Activated T-cell treated with anti-CD3 and anti-CD28 coated beads, Interleukin-2, amount 50 U/mL, for 48 hours (primary cell): ENCODE results near the gene FAM193B.

Experiments
- DNase-seq, 2 experiments: peaks; one replicate each; pipeline ENCODE4 v3.0.0-alpha.2; 2020

Gene FAM193B

DNA sequence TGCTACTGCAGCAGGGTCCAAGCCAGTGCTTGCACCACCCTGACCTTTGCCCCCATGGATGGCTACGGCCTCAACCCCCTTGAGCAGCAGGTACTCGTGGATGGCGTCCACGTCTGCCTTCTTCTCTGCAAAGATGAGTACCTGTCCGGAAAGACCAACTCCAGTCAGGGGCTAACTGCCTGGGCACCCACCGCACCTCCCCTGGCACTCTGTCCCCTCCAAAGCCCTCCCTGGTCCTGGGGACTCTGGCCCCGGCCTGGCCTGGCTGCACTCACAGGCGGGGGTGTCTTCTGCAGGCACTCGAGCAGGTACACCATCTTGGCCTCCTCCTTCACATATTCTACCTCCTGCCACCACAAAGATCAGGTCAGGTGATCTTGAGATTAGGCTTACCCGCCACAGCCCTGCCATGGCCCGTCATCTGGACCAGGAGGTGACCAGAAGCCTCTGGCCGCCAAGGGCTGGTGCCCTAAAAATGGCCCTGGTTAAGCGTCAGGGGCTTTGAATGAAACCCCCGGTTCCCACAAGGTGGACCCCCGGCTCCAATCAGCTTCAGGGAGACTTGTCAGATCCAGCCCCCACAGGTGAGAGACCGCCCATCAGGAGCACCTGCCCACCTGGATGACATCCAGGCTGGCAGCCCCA lies 41.5 kb downstream of the FAM193B start:
- no peak for DNase-seq

- DNase-seq, result no peak
These were observed 42.3 kb downstream of the FAM193B start for GRCh38 chr5:177511796-177512675.

- no peak for DNase-seq
These were observed 43.2 kb downstream of the FAM193B start for GRCh38 chr5:177511181-177511580.

- DNase-seq, result no peak
These were observed 43.8 kb downstream of the FAM193B start for GRCh38 chr5:177510567-177511053.

GRCh38 chr5:177509991-177510566 lies 44.3 kb downstream of the FAM193B start:
- DNase-seq, result no peak

GRCh38 chr5:177509381-177509951 lies 44.9 kb downstream of the FAM193B start, which contains the start of gene DOK3:
Gene DOK3, minus strand, starts transcription at chr5:177509826. Its CDS starts 286 bp downstream, at chr5:177509540.
- DNase-seq, result no peak

DNA sequence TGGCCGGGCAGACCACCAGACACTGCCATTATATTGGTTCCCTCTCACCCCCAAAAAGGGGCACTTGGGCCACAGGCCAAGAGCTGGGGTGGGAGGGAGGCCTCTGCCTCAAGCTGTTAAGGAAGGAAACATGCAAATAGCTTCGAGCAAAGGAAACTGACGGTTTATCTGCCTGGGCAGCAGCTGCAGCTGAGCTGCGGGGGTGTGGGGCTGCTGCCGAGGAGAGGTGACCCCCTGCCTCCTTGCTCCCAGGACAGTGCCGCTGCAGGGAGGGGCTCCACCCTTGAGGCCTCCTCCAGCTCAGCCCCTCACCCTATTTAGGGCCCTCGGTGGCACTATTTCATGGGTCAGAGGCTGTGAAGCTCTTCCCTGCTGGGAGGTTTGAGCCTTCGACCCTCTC lies 45.5 kb downstream of the FAM193B start:
- DNase-seq, result no peak

DNA sequence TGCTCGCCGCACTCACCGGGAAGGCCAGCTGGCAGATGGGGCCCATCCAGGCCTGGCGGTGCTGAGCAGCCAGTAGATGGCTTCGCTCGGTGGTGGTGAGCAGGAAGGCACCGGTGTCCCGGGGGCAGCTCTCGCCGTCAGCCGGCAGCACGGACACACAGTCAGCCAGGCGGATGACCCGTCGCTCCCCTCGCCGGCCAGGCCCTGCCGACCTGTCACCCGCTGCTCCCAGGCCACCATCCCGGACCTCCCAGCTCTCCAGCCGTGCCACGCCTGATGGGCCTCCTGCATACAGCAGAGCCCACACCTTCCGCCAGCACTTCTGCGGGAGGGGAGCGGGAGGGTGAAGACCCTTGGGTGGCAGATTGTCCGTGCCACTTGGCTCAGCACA lies 46.1 kb downstream of the FAM193B start:
- DNase-seq, result no peak

DNA sequence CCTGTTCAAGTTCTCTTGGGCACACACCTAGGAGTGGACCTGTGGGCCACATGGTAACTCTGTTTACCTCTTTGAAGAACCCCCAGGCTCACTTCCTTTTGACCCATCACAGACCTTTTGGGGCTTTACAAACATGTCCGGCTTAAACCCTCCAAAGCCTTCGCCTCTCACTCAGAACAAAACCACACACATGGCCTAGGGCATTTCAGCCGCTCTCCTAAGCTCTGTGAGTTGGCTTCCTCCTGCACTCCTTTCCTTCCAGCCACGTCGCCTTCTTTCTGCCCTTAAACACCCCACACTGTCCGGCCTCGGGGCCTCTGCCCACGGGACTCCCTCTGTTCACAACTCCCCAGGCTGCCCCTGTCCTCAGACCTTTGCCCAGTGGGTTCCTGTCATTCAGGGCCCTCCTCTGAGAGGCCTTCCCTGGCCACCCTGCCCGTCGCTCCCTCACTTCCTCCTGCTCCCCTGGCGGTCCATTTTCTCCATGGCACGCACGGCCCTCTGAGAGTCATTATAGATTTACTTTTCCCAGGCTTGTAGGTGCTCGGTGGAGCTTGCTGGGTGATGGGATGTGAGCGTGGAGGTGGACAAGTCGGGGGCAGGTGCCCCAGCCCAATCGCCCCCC lies 46.7 kb downstream of the FAM193B start:
- no peak for DNase-seq

GRCh38 chr5:177507165-177507564 lies 47.2 kb downstream of the FAM193B start:
- DNase-seq, result no peak

DNA sequence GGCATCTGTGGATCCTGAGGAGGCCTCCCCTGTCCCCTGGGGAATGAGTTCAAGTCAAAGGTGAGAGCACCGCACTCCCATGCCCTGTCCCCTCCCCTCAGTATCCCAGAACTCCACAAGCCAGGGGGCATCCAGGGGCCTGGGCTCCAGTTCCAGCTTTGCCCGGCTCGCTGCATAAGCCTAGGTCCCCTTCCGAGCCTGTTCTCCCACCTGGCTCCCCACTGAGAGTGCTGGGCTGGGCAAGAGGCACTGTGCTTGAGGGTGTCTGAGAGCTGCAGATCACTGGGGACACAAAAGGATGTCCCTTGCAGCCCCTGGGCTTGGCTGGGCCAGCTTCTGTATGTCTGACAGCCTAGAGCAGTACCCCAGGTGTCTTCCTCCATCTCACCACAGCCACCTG lies 49.3 kb downstream of the FAM193B start:
- DNase-seq, result no peak

GRCh38 chr5:177504086-177505056 lies 50.0 kb downstream of the FAM193B start:
- no peak for DNase-seq

DNA sequence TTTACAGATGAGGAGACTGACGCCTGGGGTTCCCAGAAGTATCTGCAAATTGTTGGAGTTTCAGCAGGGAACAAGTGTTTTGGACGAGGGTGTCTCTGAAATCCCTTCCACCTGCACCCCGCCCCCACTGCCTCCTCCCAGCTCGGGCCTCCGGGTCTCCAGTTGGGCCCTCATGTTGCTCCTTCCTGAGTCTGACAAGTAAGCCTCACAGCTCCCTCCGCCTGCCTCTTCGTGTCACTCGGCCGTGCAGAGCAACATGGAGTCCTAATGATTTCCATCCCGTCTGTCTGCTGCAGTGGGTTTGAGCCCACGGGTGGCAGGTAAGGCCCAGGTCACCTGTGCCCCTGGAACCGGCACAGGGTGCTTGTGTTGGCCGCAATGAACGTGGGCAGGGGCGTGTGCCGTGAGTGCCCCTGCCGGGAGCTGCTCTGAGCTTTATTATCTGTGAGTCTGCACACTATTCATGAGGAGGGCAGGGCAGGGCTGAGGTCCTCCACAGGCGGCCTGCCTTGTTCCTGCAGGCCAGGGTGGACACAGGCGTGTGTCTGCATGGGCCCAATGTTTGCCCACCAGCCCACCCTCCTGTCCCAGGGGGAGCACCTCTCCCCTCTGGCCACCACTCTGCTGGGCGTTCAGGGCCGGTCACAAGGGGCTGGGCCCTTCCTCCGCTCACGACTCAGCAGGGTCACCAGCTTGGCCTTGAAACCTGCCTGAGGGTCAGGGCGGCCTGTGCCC lies 50.8 kb downstream of the FAM193B start:
- no peak for DNase-seq

- DNase-seq, result no peak
These were observed 51.5 kb downstream of the FAM193B start for GRCh38 chr5:177502886-177503285.

- no peak for DNase-seq
These were observed 52.3 kb downstream of the FAM193B start for GRCh38 chr5:177501874-177502678.

- DNase-seq, result peak; percentile 88 to 91
These were observed 53.5 kb downstream of the FAM193B start for GRCh38 chr5:177500685-177501522.

DNA sequence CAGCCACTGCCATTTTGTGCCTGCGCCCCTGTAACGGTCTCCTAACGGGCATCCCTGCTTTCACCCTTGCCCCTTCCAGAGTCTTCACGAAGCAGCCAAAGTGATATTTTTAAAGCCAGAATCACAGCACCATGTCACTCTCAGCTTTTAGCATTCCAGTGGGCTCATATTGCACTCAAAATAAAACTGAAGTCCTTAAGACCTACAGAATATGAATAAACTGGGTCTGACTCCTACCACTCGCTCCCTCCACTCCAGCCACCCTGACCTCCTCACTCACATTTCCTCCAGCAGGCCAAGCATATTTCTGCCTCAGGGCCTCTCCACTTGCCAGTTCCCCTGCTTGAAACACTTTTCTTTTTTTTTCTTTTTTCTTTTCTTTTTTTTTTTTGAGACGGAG lies 54.5 kb downstream of the FAM193B start:
- no peak for DNase-seq

DNA sequence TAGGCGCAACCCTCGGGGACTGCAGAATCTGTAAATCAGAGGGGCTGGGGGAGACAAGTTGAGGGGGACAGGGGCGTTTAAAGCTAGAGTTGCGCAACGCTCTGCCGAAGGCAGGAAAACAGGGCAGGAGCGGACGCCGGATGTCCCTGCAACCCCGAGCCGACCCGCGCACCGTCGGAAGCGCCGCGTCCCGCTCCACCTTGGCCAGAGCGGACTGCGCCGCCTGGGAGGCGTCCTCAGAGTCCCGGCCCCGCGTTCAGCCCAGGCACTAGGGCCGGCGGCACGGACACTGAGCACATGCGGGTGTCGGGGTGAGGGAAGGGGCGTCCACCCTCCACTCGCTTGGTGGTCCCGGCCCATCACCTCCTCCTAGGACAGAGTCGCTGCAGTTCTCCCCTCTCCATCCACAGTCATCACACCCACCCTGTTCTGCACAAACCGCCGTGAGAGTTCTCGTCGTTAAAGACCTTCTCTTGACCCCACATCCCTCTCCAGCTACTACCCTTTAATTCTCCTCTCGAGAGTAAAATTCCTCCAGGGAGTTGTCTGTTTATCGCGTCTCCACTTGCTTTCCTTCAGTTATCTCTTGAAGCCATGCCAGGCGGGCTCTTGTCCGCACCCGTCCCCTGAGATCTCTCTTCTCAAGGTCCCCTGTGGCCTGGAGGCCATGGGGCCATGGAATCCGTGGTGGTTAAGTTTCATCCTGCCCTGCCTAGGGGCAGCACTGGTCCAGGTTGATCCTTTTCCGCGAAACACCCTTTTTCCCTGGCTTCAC lies 56.2 kb downstream of the FAM193B start:
- DNase-seq, result no peak
